GM23338 (cell line): ENCODE measurements around the gene ETV4. TPM values are rescaled to one million over a fixed set of nuclear protein-coding genes. Genes with fewer than 3 reads are reported as not detected.

Experiments
- ATAC-seq: fragments of 200-7000 bp; cut with Tn5 transposase; 3 replicates; pipeline ENCODE4 v1.9.1; 2020
- DNase-seq: peaks from one replicate; pipeline ENCODE4 v3.0.0-alpha.2; 2015; ENCODE audit warnings: low spot score
- H2AFZ ChIP-seq: fragments of 200-600 bp; sonication (generic); 2 replicates; pipeline ENCODE4 v1.8.0; 2016; ENCODE audit warnings: antibody characterized with exemption, mild to moderate bottlenecking, moderate library complexity
- H3F3A ChIP-seq: fragments of 200-600 bp; sonication (generic); replicated peaks from 2 replicates; pipeline ENCODE4 v1.8.0; 2017; ENCODE audit warnings: antibody characterized with exemption, mixed run types, low read depth
- H3K27ac ChIP-seq: fragments of 200-600 bp; sonication (generic); 2 replicates; pipeline ENCODE4 v1.6.1; 2016; ENCODE audit warnings: low read depth
- H3K27me3 ChIP-seq: fragments of 200-600 bp; sonication (generic); 2 replicates; pipeline ENCODE4 v1.8.0; 2016; ENCODE audit warnings: mild to moderate bottlenecking, mixed run types, moderate library complexity; ENCODE audit not compliant: insufficient read depth
- H3K36me3 ChIP-seq: fragments of 200-600 bp; sonication (generic); 2 replicates; pipeline ENCODE4 v1.8.0; 2016; ENCODE audit warnings: mild to moderate bottlenecking; ENCODE audit not compliant: insufficient read depth
- H3K4me1 ChIP-seq: fragments of 200-600 bp; sonication (generic); 2 replicates; pipeline ENCODE4 v1.8.0; 2016; ENCODE audit warnings: mild to moderate bottlenecking, moderate library complexity; ENCODE audit not compliant: insufficient read depth
- H3K4me2 ChIP-seq: fragments of 200-600 bp; sonication (generic); 2 replicates; pipeline ENCODE4 v1.7.1; 2017; ENCODE audit warnings: mixed run types
- H3K4me3 ChIP-seq: fragments of 200-600 bp; sonication (generic); 2 replicates; pipeline ENCODE4 v1.6.1; 2016; ENCODE audit warnings: mixed run types
- H3K79me2 ChIP-seq: fragments of 200-600 bp; sonication (generic); replicated peaks from 2 replicates; pipeline ENCODE4 v1.8.0; 2017; ENCODE audit warnings: mild to moderate bottlenecking; ENCODE audit not compliant: insufficient read depth
- H3K9me2 ChIP-seq: fragments of 200-600 bp; sonication (generic); 2 replicates; pipeline ENCODE4 v1.8.0; 2017; ENCODE audit not compliant: insufficient read depth
- H4K20me1 ChIP-seq: fragments of 200-600 bp; sonication (generic); replicated peaks from 2 replicates; pipeline ENCODE4 v1.8.0; 2017; ENCODE audit warnings: mild to moderate bottlenecking; ENCODE audit not compliant: insufficient read depth
- H3K27ac Mint-ChIP-seq: 2 replicates; pipeline ENCODE4 v1.8.0; 2020; ENCODE audit warnings: inconsistent platforms, mild to moderate bottlenecking, moderate library complexity, mixed read lengths
- H3K27me3 Mint-ChIP-seq: 3 replicates; pipeline ENCODE4 v1.8.0; 2022; ENCODE audit warnings: low read depth, mild to moderate bottlenecking, moderate library complexity, mixed read lengths, inconsistent platforms; ENCODE audit not compliant: insufficient read depth, poor library complexity
- H3K36me3 Mint-ChIP-seq: 3 replicates; pipeline ENCODE4 v1.8.0; 2021; ENCODE audit warnings: low read depth, mild to moderate bottlenecking, inconsistent platforms, moderate library complexity, mixed read lengths
- H3K4me1 Mint-ChIP-seq: 3 replicates; pipeline ENCODE4 v1.8.0; 2020; ENCODE audit warnings: mild to moderate bottlenecking, inconsistent platforms, mixed read lengths
- H3K4me3 Mint-ChIP-seq: 3 replicates; pipeline ENCODE4 v1.8.0; 2021; ENCODE audit warnings: moderate library complexity, mild to moderate bottlenecking, inconsistent platforms, mixed read lengths
- H3K9me3 Mint-ChIP-seq: 3 replicates; pipeline ENCODE4 v1.8.0; 2020; ENCODE audit warnings: moderate library complexity, mild to moderate bottlenecking, inconsistent platforms, mixed read lengths
- CTCF ChIP-seq, 2 experiments: fragments of 200-600 bp in 1 of 2; sonication (generic) in 1 of 2; conservative IDR thresholded peaks; 2 replicates each; pipeline versions ENCODE4 v1.5.1 to v1.6.1; 2016 to 2017; ENCODE audit warnings: antibody characterized with exemption in 2 of 2, low read depth in 2 of 2, mild to moderate bottlenecking in 2 of 2, moderate library complexity in 1 of 2
- JUNB ChIP-seq: IDR thresholded peaks from one replicate; pipeline ENCODE4 v1.6.1; 2016; ENCODE audit warnings: antibody characterized with exemption; ENCODE audit not compliant: unreplicated experiment
- NANOG ChIP-seq: IDR thresholded peaks from 2 replicates; pipeline ENCODE4 v1.6.1; 2016; ENCODE audit warnings: antibody characterized with exemption, borderline replicate concordance
- POLR2AphosphoS5 ChIP-seq: IDR thresholded peaks from 2 replicates; pipeline ENCODE4 v1.6.1; 2016; ENCODE audit warnings: antibody characterized with exemption, low read depth
- REST ChIP-seq: IDR thresholded peaks from one replicate; pipeline ENCODE4 v1.6.1; 2018; ENCODE audit warnings: antibody characterized with exemption; ENCODE audit not compliant: unreplicated experiment
- ZNF114 ChIP-seq: fragments of 250-450 bp; sonication (Bioruptor Pico); IDR thresholded peaks from 2 replicates; pipeline ENCODE4 v1.5.0; 2020; ENCODE audit warnings: mild to moderate bottlenecking, moderate library complexity
- ZNF331 ChIP-seq: fragments of 250-450 bp; sonication (Bioruptor Pico); IDR thresholded peaks from 2 replicates; pipeline ENCODE4 v1.5.0; 2020; ENCODE audit warnings: low read depth, mild to moderate bottlenecking, moderate library complexity
- ZNF462 ChIP-seq: fragments of 250-450 bp; sonication (Bioruptor Pico); IDR thresholded peaks from 2 replicates; pipeline ENCODE4 v1.5.0; 2020; ENCODE audit warnings: mild to moderate bottlenecking, moderate library complexity
- polyA plus RNA-seq: library from polyadenylated mRNA; unstranded; fragments of >200 nt; fragmentation: Nextera tagmentation; extraction: Ambion mirVana; gene quantifications from 2 replicates; pipeline ENCODE4 v1.2.1, GENCODE V29; 2016
- total RNA-seq: library from RNA; depleted of rRNA; stranded (reverse); fragments of >200 nt; shearing (Covaris generic); gene quantifications from 2 replicates; pipeline ENCODE4 v1.2.3, GENCODE V29; 2014

ETV4 gene
- total and polyA plus RNA-seq, 2 experiments from 2014 or later: 97.2 to 149 TPM

GRCh38 chr17:43517615-43518386 is 28.3 kb downstream of the ETV4 start:
- Histone ChIP-seq H3F3A (peaks cover 28% of the 10 kb centered on the region), H3K79me2 (no peaks in the 10 kb centered on the region), H3K27ac (no peak overlapping the region), H2AFZ (no peak overlapping the region), H3K27me3 (no peaks in the 10 kb centered on the region), H3K4me3 (no peak overlapping the region), H3K9me2 (no peaks in the 10 kb centered on the region), H3K36me3 (peaks cover 42% of the 10 kb centered on the region), H3K4me1 (no peaks in the 10 kb centered on the region), H4K20me1 (no peaks in the 10 kb centered on the region; the same call in 1 of the 2 replicates), H3K4me2 (no peak overlapping the region)
- no peak for ATAC-seq
- DNase-seq: no peak
- Mint-ChIP-seq H3K36me3 (peaks cover 60% of the 10 kb centered on the region), H3K4me3 (no peak overlapping the region), H3K27me3 (no peaks in the 10 kb centered on the region), H3K27ac (no peak overlapping the region), H3K9me3 (no peaks in the 10 kb centered on the region), H3K4me1 (peaks cover 4% of the 10 kb centered on the region; the same call in 2 of the 3 replicates)
- no peak for TF ChIP-seq CTCF (conservative IDR thresholded peaks at IDR 0.05; ENCODE audit: low read depth in 2 of 2)
- no peak for TF ChIP-seq POLR2AphosphoS5
- no peak for TF ChIP-seq ZNF331 (CRISPR knock-in tag)
- no peak for TF ChIP-seq ZNF114 (CRISPR knock-in tag)
- TF ChIP-seq JUNB: no peak
- no peak for TF ChIP-seq REST
- no peak for TF ChIP-seq ZNF462 (CRISPR knock-in tag)
- no peak for TF ChIP-seq NANOG
